MG63 (cell line): ENCODE measurements around the gene INSL4. TPM values are rescaled to one million over a fixed set of nuclear protein-coding genes. Genes with fewer than 3 reads are reported as not detected.

Source experiments
- total RNA-seq: library from RNA; depleted of rRNA; stranded (reverse); fragments of >200 nt; shearing (Covaris generic); gene quantifications from 2 replicates; pipeline ENCODE4 v1.2.3, GENCODE V29; 2014; ENCODE audit warnings: low replicate concordance; rRNA removed

INSL4 gene
- total RNA-seq, 1 experiment from 2014 or later: not detected

Other genes with a start within 250 kb of the INSL4 start
- gene JAK2, start 246.1 kb upstream of the INSL4 start, total RNA-seq: 0.81 and 4.2 TPM in 2 replicates
- gene INSL6, start 45.8 kb upstream of the INSL4 start, total RNA-seq: not detected in 2 replicates
- not detected in 2 replicates for gene RLN2, start 73.3 kb downstream of the INSL4 start, total RNA-seq
- gene RLN1, start 108.5 kb downstream of the INSL4 start, total RNA-seq: not detected in 2 replicates
- 12.9 and 14.1 TPM in 2 replicates for gene PLGRKT, start 206.5 kb downstream of the INSL4 start, total RNA-seq
- 0.05 and 0.13 TPM in 2 replicates for gene CD274, start 219.1 kb downstream of the INSL4 start, total RNA-seq